ENCODE results near the gene TBCC.

- TF ChIP-seq CTCF (IDR thresholded peaks at IDR 0.05) (no peak), POLR2A (IDR thresholded peaks at IDR 0.05) (peak in 3 of 4 donors; percentile 66 to 92 (median 89))
These were observed 824 bp upstream of the TBCC start for GRCh38 chr6:42746463-42747391.

Data from esophagus squamous epithelium (tissue), 4 donors.